GM18873 (cell line): ENCODE measurements around the gene DDHD1.
"Not testable (repeated sequence)": the region's sequence is repeated elsewhere in the genome, so short reads cannot be mapped to it uniquely, and the experiment has no call there.

Experiments used
- ATAC-seq: cut with Tn5 transposase; IDR thresholded peaks from one replicate; pipeline ENCODE4 v1.9.1; 2021; ENCODE audit warnings: mild to moderate bottlenecking, moderate library complexity, moderate number of reproducible peaks; ENCODE audit not compliant: unreplicated experiment, low FRiP score

Gene DDHD1

DNA sequence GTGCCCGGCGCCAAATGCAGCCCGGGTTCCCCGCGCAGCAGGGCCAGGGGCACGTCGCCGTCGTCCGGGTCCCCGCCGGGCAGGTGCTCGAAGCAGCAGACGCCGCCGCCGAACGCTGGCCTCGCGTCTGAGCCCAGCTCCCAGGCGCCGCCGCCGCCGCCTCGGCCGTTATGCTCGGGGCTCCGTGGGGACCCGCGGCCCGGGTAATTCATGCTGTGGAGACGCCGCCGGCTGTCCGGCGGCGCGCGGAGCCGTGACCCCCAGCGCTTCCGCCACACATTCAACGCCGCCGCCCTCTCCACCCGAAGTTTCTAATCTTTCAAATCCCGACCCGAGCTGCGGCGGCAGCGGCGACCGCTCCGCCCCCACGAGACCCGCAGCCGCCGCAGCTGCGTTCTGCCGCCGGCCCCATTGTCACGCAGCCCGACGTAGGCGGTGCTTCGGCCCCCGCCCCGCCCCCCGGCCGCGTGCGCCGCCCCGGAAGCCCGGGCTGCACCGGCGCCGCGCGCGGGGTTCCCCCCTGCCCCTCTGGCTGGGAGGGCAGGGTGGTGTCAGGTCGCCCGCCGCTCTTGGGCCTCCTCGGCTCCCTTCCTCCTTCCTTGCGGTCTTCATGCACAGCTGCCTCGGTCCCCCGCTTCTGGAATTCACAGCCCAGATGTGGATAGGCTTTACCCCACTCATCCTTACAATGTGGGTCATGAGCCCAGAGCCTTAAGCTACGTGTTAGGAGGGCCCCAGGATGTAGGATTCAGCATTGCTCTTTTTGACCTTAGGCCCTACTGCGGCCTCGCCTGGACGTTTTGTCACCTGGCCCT lies at the start of gene DDHD1:
TSS of gene DDHD1 (minus strand) at position 437 of the 815 bp plus-strand sequence. CDS start at position 212, 225 bp downstream.
- ATAC-seq, result peak; percentile 44

DNA sequence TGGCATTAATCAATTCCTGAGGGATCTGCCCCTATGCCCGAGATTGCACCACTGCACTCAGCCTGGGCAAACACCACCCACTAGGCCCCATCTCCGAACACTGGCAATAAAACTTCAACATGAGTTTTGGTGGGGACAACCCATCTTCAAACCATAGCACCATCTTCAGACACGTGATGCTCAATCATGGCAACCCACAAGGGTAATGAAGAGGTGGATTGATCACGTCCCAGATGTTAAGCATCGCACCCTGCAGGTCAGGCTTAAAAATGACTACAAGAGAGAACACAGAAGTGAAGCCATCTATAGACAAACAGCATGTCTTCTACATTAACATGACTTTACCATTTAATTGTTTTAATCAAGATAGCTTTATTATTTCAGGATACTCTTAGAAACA lies 42.8 kb upstream of the DDHD1 start:
- no peak for ATAC-seq

GRCh38 chr14:53193193-53193592 lies 40.1 kb upstream of the DDHD1 start:
- ATAC-seq, result no peak

DNA sequence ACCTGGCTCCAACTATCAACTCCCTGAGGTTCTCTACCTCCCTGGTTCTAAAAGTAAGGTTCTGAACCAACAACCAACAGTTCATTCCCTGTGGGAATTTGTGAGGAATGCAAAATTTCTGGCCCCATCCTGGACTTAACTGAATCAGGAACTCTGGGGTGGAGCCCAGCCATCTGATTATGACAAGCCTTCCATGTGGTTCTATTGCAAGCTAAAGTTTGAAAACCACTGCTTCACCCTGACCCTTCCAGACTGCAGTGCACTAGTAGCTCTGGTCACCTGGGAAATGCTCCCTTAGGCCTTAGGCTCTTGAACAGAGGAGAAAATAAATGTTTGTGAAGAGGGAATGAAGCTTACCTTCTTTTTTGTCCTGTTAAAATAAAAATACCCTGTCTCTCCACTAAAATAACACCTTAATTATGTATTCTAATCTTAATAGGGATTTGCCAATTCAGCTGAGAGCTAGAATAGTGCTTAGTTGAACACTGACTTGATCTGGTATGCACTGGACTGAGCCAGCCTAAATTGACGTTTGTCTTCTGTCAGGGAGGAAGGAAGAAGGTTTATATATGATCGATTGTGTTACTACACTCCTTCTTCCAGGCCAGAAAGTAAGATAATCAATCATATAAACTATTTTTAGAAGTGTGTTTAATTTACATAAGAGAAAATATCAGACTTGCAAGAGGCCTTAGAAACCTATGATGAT lies 39.1 kb upstream of the DDHD1 start:
- ATAC-seq, result no peak

GRCh38 chr14:53190938-53191337 lies 37.8 kb upstream of the DDHD1 start:
- no peak for ATAC-seq

DNA sequence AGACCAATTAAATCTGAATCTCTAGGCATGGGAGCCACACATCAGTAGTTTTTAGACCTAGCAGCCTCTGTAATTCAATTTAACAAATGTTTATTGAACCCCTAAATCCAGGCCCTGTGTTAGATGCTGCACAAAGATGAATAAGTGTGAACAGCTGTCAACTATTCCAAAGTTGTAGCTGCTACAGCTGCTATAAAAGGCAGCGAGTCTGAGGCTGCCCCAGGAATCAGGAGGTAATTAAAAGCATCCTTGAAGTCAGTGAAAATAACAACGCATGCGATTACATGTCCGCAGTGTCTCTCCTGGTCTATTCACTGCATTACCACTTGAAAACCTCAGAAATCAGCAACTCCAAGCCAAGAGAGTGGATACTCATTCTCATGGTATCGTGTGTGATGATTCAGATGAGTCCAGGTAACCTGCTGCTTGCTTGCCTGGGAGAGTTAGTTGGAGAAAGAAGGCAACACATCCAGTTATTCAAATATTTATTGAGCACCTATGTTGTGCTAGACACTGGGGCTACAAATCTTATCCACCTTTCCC lies 34.9 kb upstream of the DDHD1 start:
- ATAC-seq, result no peak

DNA sequence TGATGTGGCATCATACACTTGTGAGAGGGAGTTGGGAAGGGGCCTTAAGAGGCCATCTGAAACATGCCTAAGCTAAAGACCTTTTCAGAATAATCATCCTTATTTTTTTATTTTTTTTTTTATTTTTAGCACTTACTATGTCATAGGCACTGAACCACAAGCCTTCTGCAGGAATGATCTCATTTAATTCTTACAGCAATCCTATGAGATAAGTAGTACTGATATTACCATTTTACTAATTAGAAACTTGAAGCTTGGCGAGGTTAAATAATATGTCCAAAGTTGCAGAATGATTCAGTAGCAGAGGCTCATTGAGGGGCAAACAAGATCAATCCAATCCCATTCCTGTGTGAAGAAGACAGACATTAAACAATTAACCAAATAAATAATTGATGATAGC lies 33.4 kb upstream of the DDHD1 start:
- no peak for ATAC-seq

DNA sequence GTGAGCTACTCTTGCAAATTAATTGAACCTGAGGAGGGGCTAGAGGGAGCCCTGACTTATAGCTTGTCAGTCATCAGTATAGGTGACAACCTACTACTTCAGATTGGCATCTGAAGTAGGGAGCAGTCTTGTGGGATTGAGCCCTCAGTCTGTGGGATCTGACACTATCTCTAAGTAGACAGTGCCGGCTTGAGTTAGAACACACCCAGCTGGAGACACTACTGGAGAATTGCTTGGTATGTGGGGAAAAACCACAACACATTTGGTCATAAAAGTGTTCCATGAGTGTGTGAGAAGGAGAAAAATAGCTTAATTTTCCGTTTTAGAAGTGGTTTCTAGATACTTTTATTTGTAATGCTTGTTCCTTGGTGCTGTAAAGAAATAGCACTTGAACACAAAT lies 30.5 kb upstream of the DDHD1 start:
- ATAC-seq, result no peak

GRCh38 chr14:53183056-53183455 lies 29.9 kb upstream of the DDHD1 start:
- ATAC-seq, result no peak

- ATAC-seq, result not testable (repeated sequence)
Measured at GRCh38 chr14:53181463-53182081, 28.4 kb upstream of the DDHD1 start.

GRCh38 chr14:53180272-53181221 lies 27.4 kb upstream of the DDHD1 start:
- no peak for ATAC-seq

- ATAC-seq, result not testable (repeated sequence)
Measured at GRCh38 chr14:53179486-53180005, 26.4 kb upstream of the DDHD1 start.

DNA sequence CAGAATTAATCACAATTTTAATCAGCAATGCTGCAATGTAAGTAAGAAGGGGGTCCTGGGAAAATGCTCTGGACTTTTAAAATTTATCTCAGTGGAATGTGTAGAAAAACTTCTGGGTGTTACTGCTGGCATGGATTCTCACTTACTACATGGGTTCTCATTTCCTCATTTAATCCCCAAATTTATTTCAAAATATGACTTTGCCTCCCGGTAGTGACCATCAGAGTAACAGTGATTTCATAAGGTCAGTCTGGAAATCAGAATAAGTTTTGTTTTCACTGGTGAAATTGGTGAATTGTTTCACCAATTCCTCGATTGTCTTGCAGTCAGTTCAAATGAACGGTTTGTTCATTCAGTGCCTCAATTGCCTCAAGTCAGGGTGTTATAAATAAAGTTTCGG lies 22.3 kb upstream of the DDHD1 start:
- no peak for ATAC-seq

DNA sequence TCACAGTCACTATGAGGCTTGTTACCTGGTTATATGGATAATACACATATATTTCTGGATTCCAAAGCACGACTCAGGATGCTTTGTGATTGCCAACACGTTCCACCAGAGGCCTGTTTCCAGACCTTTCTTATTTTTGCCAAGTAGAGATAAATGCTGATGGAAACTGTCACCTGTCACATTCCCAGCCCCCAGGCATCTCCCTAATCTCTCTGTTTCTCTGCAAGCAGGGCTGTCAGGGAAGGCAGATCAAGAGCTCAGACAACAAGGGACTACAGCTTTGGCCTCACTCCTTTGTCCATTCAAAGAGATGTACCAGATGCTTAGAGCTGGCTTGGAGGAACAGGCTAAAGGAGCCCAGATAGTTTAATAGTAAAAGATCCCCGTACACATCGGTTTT lies 21.8 kb upstream of the DDHD1 start:
- ATAC-seq, result no peak

DNA sequence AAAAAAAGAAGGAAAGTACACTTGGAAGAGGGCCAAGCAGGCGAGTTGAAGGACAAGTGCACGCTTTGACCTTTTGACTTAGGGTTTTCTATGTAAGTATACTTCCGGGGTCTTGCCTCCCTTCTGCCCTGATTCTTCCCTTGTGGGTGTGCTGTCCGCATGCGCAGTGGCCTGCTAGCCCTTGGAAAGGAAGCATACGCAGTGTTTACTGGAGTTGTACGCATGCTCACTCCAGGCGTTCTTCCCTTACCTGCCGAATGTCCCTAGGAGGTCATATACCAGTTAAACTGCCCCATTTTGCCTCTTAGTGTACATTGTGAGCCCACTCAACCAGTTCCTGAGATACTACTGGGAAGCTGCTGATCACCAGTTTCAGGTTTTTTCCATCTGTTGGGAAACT lies 15.7 kb upstream of the DDHD1 start:
- ATAC-seq, result no peak

- no peak for ATAC-seq
Measured at GRCh38 chr14:53167602-53168328, 14.6 kb upstream of the DDHD1 start.

GRCh38 chr14:53161758-53162435 lies 8.8 kb upstream of the DDHD1 start:
- no peak for ATAC-seq

- ATAC-seq, result no peak
Measured at GRCh38 chr14:53156238-53156637, 3.1 kb upstream of the DDHD1 start.

DNA sequence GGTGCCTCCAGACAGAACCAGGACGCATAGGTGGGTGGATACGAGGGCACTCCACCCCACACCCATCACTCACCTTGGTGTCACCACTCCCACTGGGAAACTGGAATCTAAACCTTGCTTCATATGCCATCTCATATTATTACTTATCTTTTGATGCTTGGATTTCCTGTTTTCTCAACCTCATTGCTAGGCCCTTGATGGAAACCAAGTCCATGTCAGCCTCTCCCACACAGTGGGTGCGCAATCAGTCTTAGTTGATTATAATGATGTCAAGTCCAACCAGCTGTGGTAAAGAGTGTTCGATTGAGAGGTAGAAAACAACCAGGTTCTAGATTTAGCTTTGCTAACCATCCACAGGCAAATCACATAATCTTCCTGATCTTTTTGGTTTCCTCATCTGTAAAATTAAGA lies 584 bp upstream of the DDHD1 start:
- no peak for ATAC-seq
